Stimulated activated CD8-positive, alpha-beta memory T cell treated with anti-CD3 and anti-CD28 coated beads, Interleukin-15, amount 100 ng/mL, for 4 hours (primary cell): ENCODE results near the gene POLR1A.
"Not testable (repeated sequence)": the region's sequence is repeated elsewhere in the genome, so short reads cannot be mapped to it uniquely, and the experiment has no call there.

ENCODE experiments used
- DNase-seq, 2 donors: peaks; one replicate each; pipeline ENCODE4 v3.0.0-alpha.2; 2020; ENCODE audit warnings: low read depth in 2 of 2

Gene POLR1A

GRCh38 chr2:85999061-85999831 is 106.4 kb downstream of the POLR1A start:
- DNase-seq: no peak

GRCh38 chr2:85998071-85998991 is 107.4 kb downstream of the POLR1A start:
- no peak for DNase-seq

DNA sequence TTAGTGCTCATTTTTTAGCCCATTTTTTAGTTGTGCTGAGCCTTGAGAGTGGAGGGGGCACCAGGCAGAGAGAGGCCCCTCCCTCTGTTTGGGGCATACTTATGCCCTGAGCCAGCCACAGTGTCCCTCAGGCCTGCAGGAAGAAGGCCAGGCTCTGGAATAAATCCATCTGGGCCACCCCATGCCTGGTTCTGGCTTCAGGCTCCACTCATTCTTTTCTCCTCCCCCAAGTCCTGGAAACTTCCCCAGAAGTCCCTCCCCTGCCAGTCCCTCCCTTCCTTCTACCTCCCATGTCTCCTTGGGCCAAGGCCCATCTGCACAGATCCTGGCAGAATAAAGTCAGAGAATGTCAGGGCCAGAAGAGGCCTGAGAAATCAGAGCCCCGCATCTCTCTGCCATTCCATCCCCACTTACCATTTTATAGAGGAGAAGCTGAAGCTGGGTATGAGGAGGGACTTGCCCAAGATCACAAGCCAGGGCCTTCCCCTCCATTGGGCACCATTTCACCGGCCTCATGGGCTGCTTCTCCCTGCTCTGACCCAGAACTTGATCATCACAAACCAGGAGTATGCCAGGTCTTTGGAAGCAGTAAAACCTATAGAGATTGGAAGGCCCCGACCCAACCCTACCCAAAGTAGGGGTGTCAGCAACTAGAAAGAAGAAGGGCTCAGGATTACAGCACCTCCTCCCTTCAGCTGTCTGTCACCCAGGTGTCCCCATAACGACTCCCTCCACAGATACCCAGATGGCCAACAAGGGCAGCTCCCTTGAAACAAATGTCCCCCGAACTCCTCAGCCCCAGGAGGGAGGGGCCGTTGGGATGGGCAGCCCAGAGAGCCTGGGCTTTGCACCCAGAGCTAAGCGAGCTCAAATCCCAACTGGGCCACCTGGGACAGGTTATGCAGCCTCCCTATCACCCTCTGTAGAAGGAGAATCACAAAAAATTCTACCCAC is 108.4 kb downstream of the POLR1A start:
- DNase-seq: no peak

GRCh38 chr2:85996591-85996990 is 109.1 kb downstream of the POLR1A start:
- DNase-seq: no peak

- no peak for DNase-seq
Observed at GRCh38 chr2:85995648-85996529, 109.8 kb downstream of the POLR1A start.

GRCh38 chr2:85994897-85995647 is 110.6 kb downstream of the POLR1A start:
- no peak for DNase-seq

DNA sequence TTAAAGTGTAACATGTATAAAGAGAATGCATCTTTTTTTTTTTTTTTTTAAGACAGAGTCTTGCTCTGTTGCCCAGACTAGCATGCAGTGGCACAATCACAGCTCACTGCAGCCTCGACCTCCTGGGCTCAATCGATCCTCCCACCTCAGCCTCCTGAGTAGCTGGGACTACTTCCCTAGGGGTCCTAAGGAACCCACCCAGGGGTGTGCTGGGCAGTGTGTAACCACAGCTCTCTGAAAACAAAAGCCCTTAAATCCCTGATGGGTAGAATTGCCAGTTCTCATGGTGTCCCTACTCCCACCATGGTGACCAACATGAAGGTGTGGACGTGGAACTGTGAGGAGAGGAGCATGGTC is 111.3 kb downstream of the POLR1A start:
- DNase-seq: no peak

- no peak for DNase-seq
Observed at GRCh38 chr2:85992611-85993010, 113.1 kb downstream of the POLR1A start.

DNA sequence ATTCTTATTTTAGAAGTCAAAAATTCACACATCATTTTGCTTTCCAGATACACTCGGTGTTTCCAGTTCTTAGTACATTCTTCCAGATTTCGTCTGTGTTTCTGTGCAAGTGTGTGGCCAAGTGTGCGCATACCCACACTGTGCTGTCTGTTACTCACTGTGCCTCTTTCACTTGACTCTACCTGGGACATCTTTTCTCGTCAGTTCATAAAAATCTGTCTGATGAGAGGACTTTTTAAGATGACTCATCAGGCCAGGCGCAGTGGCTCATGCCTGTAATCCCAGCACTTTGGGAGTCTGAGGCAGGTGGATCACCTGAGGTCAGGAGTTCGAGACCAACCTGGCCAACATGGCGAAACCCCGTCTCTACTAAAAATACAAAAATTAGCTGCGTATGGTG is 113.6 kb downstream of the POLR1A start:
- DNase-seq: not testable (repeated sequence)

DNA sequence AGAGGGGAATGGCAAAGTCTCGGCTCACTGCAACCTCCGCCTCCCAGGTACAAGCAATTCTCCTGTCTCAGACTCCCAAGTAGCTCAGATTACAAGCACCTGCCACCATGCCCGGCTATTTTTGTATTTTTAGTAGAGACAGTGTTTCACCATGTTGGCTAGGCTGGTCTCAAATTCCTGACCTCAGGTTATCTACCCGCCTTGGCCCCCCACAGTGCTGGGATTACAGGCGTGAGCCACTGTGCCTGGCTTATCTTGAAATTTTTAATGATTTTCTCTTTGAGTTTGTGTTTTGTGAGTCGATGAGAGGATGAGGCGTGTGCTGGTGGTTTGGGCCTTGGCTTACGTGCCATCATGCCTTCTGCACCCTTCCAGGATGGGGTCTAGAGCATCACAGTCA is 115.6 kb downstream of the POLR1A start:
- no peak for DNase-seq

DNA sequence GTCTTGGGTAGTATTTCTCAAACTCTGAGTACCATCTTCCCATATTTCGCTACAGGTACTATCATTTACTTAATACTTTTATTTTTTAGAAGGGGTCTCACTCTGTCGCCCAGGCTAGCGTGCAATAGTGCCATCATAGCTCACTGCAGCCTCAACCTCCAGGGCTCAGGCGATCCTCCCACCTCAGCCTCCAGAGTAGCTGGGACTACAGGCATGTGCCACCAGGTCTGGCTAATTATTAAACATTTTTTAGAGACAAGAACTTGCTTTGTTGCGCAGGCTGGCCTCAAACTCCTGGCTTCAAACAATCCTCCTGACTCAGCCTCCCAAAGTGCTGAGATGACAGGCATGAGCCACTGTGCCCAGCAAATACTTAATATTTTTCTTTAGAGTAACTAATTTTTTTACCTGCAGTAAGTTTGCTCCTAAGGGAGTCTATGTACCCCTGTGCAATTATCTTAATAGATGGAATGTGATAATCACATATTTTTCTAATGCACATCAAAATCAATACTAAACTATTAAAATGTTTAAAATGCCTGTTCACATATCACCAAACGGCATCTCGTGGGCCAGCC is 116.3 kb downstream of the POLR1A start:
- DNase-seq: no peak

DNA sequence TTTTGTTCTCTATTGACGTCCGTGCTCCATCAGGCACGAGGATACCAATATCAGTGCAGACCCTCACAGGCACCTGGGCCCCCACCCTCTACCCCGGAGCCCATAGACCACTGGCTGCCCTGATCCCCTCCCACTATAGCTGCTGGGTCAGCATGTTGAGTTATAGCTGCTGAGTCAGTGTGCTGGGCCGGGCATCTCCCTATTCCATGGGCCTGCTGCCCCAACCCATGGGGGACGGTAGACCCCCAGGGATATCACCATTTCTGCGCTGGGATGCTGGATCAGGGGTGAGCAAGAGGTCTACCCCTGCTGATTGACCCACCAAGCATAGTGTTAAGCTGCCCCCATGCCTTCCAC is 116.8 kb downstream of the POLR1A start:
- no peak for DNase-seq

- no peak for DNase-seq
Observed at GRCh38 chr2:85988175-85988913, 117.3 kb downstream of the POLR1A start.

DNA sequence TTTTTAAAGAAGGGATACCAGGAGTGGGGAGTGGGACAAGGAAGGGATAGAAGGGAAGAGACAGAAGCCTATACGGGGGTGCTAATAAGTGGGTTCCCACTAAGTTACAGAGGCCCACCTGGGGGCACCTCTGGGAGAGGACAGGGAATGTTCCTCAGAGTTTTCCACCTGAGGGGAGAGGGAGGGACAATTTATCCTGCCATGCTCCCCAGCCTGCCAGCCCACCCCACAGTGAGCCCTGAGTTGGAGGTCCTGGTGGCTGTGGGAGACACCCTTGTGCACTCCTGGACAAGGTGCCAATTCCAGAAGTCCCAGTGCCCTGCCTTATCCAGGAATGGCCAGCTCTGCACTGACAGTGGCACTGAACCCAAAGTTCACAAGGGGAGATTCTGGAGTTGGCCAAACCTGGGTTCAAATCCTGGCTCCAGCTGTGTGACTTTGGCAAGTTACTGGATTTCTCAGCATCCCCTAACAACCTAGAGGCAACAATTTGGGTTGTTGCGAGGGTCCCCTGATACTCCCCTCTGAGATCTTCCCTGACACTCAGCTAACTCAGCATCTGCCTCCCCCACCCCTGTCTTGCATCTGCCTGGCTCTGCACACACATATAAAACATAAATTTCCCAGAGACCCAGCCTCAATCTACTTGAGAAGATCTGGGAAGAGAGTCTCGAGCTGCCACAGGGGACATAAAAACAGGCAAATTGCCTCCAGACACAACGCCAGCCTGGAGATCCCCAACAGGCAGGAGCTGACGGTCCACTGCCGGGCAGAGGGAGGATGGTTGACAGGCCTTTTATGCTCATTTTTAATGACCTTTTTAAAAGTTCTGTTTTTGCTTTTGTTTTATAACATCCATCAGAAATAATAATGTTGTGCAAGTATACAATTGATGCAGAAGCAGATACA is 118.2 kb downstream of the POLR1A start:
- no peak for DNase-seq

- no peak for DNase-seq
Observed at GRCh38 chr2:85986121-85986520, 119.6 kb downstream of the POLR1A start.

DNA sequence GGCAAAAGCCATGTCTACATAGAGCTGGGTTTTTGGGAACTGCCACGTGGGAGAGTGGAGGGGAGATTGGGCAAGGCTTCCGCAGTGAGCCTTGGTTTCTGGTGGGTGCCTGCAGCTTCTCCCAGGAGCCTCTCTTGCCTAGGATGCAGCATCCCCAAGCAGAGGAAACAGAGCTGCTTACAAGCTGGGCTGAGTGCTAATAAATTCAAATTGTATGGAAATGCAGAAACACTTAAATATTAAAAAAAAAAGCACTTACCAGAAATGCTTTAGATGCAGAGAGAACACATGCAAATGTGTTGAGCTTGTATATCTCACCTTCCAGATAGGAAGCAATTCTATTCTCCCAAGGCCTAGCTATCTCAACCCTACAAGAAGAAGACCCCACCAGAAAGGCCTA is 120.9 kb downstream of the POLR1A start:
- DNase-seq: no peak

GRCh38 chr2:85983766-85984165 is 121.9 kb downstream of the POLR1A start:
- no peak for DNase-seq
